CD8-positive, alpha-beta memory T cell (primary cell): ENCODE data around the gene RASEF. TPM values are rescaled to one million over a fixed set of nuclear protein-coding genes. Genes with fewer than 3 reads are reported as not detected.
"Not testable (repeated sequence)": the region's sequence is repeated elsewhere in the genome, so short reads cannot be mapped to it uniquely, and the experiment has no call there.

Experiments
- CTCF ChIA-PET: fragments of 350-600 bp; sonication (Branson Sonifier 250); formaldehyde crosslinking; loops from one replicate; lab custom pipeline; 2021; ENCODE audit warnings: antibody characterized with exemption; lab: Charles Lee
- POLR2A ChIA-PET: fragments of 350-600 bp; sonication (Branson Sonifier 250); formaldehyde crosslinking; loops from one replicate; lab custom pipeline; 2021; ENCODE audit warnings: antibody characterized with exemption; lab: Charles Lee
- DNase-seq, 5 donors: peaks; one replicate each; pipeline versions ENCODE4 v3.0.0 to v3.0.0-alpha.2; 2020 to 2022; ENCODE audit warnings: mixed read lengths in 1 of 5
- H3K27ac ChIP-seq: one replicate; pipeline ENCODE4 v1.7.0; 2013; ENCODE audit warnings: low read depth, mild to moderate bottlenecking, low read length, moderate library complexity
- H3K27me3 ChIP-seq: 2 replicates; pipeline ENCODE4 v1.7.0; 2013; ENCODE audit warnings: low read length, mild to moderate bottlenecking; ENCODE audit not compliant: insufficient read depth, poor library complexity, severe bottlenecking
- H3K36me3 ChIP-seq: 2 replicates; pipeline ENCODE4 v1.7.0; 2013; ENCODE audit warnings: mild to moderate bottlenecking, low read length, moderate library complexity; ENCODE audit not compliant: insufficient read depth
- H3K4me1 ChIP-seq: 2 replicates; pipeline ENCODE4 v1.7.0; 2013; ENCODE audit warnings: mild to moderate bottlenecking, low read length, moderate library complexity; ENCODE audit not compliant: insufficient read depth
- H3K4me3 ChIP-seq: 2 replicates; pipeline ENCODE4 v1.7.0; 2013; ENCODE audit warnings: mild to moderate bottlenecking, low read length
- H3K9me3 ChIP-seq: 2 replicates; pipeline ENCODE4 v1.7.0; 2013; ENCODE audit warnings: mild to moderate bottlenecking, low read length
- H3K27ac Mint-ChIP-seq, 8 donors: one replicate each; pipeline ENCODE4 v1.8.0; 2020 to 2021; ENCODE audit warnings: mixed read lengths in 8 of 8, mild to moderate bottlenecking in 6 of 8, inconsistent platforms in 3 of 8, moderate library complexity in 3 of 8
- H3K27me3 Mint-ChIP-seq, 2 donors: one replicate each; pipeline ENCODE4 v1.8.0; 2020 to 2021; ENCODE audit warnings: mixed read lengths in 2 of 2, mild to moderate bottlenecking in 1 of 2, moderate library complexity in 1 of 2
- H3K36me3 Mint-ChIP-seq, 3 donors: one replicate each; pipeline ENCODE4 v1.8.0; 2020 to 2021; ENCODE audit warnings: mixed read lengths in 3 of 3, inconsistent platforms in 1 of 3, mild to moderate bottlenecking in 1 of 3
- H3K4me1 Mint-ChIP-seq, 3 donors: one replicate each; pipeline ENCODE4 v1.8.0; 2020 to 2021; ENCODE audit warnings: mixed read lengths in 3 of 3, inconsistent platforms in 1 of 3, mild to moderate bottlenecking in 1 of 3
- H3K4me3 Mint-ChIP-seq, 7 donors: one replicate each; pipeline ENCODE4 v1.8.0; 2020 to 2021; ENCODE audit warnings: mixed read lengths in 7 of 7, mild to moderate bottlenecking in 6 of 7, moderate library complexity in 4 of 7, inconsistent platforms in 2 of 7
- H3K9me3 Mint-ChIP-seq, 5 donors: one replicate each; pipeline ENCODE4 v1.8.0; 2020 to 2022; ENCODE audit warnings: mixed read lengths in 5 of 5, mild to moderate bottlenecking in 3 of 5, moderate library complexity in 2 of 5, inconsistent platforms in 1 of 5
- polyA plus RNA-seq: library from polyadenylated mRNA; unstranded; fragments of 300-500 nt; fragmentation: Illumina TruSeq; gene quantifications from one replicate; pipeline ENCODE4 v1.2.3, GENCODE V29; 2021
- total RNA-seq, 2 experiments: library from RNA; stranded (reverse); gene quantifications; one replicate each; pipeline ENCODE4 v1.2.3, GENCODE V29; 2021

RASEF gene
- total and polyA plus RNA-seq, 3 experiments from 2014 or later, result not detected

DNA sequence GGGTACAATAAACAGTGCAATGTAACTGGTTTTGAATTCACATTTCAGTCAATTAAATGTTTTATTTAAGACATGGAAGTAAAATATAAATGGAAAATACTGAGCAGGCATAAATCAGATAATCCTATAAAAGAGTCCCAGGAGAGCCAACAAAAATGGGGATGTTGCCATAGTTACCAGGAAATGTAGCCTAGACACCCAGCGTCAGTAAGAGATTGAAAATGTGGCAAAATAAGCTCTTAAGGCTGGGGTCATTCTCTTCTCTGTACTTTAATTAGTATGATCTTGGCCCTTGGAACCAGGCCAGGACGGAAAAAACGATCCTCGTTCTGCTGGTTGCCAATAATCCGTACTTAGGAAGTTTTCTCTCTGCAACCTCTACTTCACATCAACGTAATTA lies 18.9 kb upstream of the RASEF start:
- ChIA-PET POLR2A (no interaction called here), CTCF (no interaction called here)

DNA sequence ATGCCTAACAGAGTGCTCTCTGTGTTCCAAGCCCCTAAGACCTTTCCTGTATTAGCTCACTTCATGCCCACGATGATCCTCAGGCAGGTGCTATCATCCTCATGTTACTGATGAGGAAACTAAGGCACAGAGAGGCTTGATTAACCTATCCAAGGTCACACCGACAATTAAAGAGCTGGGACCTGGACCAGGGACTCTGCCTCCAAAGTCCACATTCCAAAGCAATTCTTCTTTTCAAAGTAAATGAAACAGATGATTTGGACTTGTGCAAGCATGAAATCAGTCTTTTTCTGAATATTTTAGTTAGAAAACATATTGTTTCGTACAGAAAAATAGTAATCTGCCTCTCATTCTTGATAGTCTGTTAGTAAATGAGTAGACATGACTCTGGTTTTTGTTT lies 18.1 kb upstream of the RASEF start:
- DNase-seq, result no peak
- Mint-ChIP-seq H3K36me3 (no peaks in the 10 kb centered on the region), H3K4me1 (no peaks in the 10 kb centered on the region), H3K27me3 (no peaks in the 10 kb centered on the region), H3K9me3 (peaks cover 0 to 4% (median 2%) of the 10 kb centered on the region in 5 donors), H3K4me3 (no peak overlapping the region), H3K27ac (no peak overlapping the region)
- H3K4me3 ChIP-seq, result no peak overlapping the region
- ChIA-PET CTCF (no interaction called here), POLR2A (no interaction called here)
- no peaks in the 10 kb centered on the region for H3K9me3 ChIP-seq
- H3K4me1 ChIP-seq, result no peaks in the 10 kb centered on the region
- H3K27ac ChIP-seq, result no peak overlapping the region
- H3K36me3 ChIP-seq, result no peaks in the 10 kb centered on the region
- H3K27me3 ChIP-seq, result no peaks in the 10 kb centered on the region

More for the DNA sequence above, 18.9 kb upstream of the RASEF start:
- H3K4me3 Mint-ChIP-seq, result no peak overlapping the region
- Histone ChIP-seq H3K36me3 (no peaks in the 10 kb centered on the region), H3K4me1 (no peaks in the 10 kb centered on the region), H3K27me3 (no peaks in the 10 kb centered on the region), H3K4me3 (no peak overlapping the region), H3K9me3 (no peaks in the 10 kb centered on the region), H3K27ac (no peak overlapping the region)
- H3K9me3 Mint-ChIP-seq, result peaks cover 0 to 10% (median 2%) of the 10 kb centered on the region in 5 donors
- H3K27me3 Mint-ChIP-seq, result no peaks in the 10 kb centered on the region
- no peak overlapping the region for H3K27ac Mint-ChIP-seq
- no peak for DNase-seq
- H3K4me1 Mint-ChIP-seq, result no peaks in the 10 kb centered on the region
- H3K36me3 Mint-ChIP-seq, result no peaks in the 10 kb centered on the region

GRCh38 chr9:83075932-83076331 lies 13.0 kb upstream of the RASEF start:
- DNase-seq, H3K4me3 ChIP-seq, H3K27me3 Mint-ChIP-seq, H3K4me1 Mint-ChIP-seq, H3K36me3 Mint-ChIP-seq, POLR2A ChIA-PET, H3K36me3 ChIP-seq, H3K4me1 ChIP-seq, H3K9me3 ChIP-seq, CTCF ChIA-PET, H3K27ac ChIP-seq, H3K27ac Mint-ChIP-seq, H3K4me3 Mint-ChIP-seq, H3K27me3 ChIP-seq: not testable (repeated sequence)
- peaks cover 2 to 11% (median 3%) of the 10 kb centered on the region in 5 donors for H3K9me3 Mint-ChIP-seq

- H3K4me1 Mint-ChIP-seq, H3K4me3 ChIP-seq, H3K36me3 Mint-ChIP-seq, H3K27me3 Mint-ChIP-seq, DNase-seq, H3K27ac ChIP-seq, H3K27me3 ChIP-seq, H3K36me3 ChIP-seq, CTCF ChIA-PET, H3K4me3 Mint-ChIP-seq, POLR2A ChIA-PET, H3K4me1 ChIP-seq, H3K9me3 ChIP-seq, H3K27ac Mint-ChIP-seq: not testable (repeated sequence)
- H3K9me3 Mint-ChIP-seq, result peaks cover 0 to 13% (median 0%) of the 10 kb centered on the region in 5 donors
Observed at GRCh38 chr9:83072498-83072897, 9.6 kb upstream of the RASEF start.

DNA sequence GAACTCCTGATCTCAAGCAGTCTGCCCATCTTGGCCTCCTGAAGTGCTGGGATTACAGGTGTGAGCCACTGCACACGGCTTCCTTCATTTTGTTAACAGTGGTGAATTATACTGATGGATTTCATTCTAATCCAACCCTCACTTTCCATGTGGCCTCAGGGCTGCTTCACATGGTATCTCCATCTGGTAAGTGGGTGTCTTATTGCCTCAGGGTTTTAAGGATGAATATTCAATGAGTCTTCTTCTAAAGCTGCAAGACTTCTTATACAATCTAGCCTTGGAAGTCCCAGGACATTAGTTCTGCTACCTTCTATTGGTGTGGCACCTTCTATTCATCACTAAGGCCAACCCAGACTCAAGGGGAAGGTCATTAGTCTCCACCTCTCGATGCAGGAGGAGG lies 8.7 kb upstream of the RASEF start:
- H3K27ac ChIP-seq, result no peak overlapping the region
- H3K27me3 ChIP-seq, result no peaks in the 10 kb centered on the region
- no peaks in the 10 kb centered on the region for H3K27me3 Mint-ChIP-seq
- POLR2A ChIA-PET, result no interaction called here
- H3K9me3 Mint-ChIP-seq, result peaks cover 0 to 11% (median 0%) of the 10 kb centered on the region in 5 donors
- no peaks in the 10 kb centered on the region for H3K36me3 Mint-ChIP-seq
- H3K4me1 ChIP-seq, result no peaks in the 10 kb centered on the region
- CTCF ChIA-PET, result no interaction called here
- no peak overlapping the region for H3K27ac Mint-ChIP-seq
- H3K9me3 ChIP-seq, result no peaks in the 10 kb centered on the region
- no peaks in the 10 kb centered on the region for H3K4me1 Mint-ChIP-seq
- DNase-seq, result no peak
- no peak overlapping the region for H3K4me3 ChIP-seq
- H3K36me3 ChIP-seq, result no peaks in the 10 kb centered on the region
- H3K4me3 Mint-ChIP-seq, result no peak overlapping the region

DNA sequence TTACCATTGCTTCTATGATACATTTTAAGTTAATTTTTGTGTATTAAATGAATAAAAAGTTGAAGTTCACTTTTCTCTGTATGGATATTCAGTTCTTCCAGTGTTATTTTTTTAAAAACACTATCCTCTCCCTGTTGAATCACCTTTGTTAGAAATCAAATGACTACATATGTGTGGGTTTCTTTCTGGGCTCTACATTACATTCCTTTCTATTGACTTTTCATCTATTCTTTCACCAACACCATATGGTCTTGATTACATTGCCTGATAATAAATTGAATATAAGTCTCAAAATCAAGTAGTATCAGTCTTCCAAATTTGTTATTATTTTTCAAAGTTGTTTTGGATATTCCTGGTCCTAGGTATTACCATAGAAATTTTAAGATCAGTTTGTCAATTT lies 7.3 kb upstream of the RASEF start:
- H3K36me3 Mint-ChIP-seq, result no peaks in the 10 kb centered on the region
- Histone ChIP-seq H3K4me1 (no peaks in the 10 kb centered on the region), H3K27me3 (no peaks in the 10 kb centered on the region), H3K9me3 (no peaks in the 10 kb centered on the region), H3K27ac (no peak overlapping the region), H3K4me3 (no peak overlapping the region), H3K36me3 (no peaks in the 10 kb centered on the region)
- ChIA-PET CTCF (no interaction called here), POLR2A (no interaction called here)
- H3K9me3 Mint-ChIP-seq, result peaks cover 0 to 11% (median 0%) of the 10 kb centered on the region in 5 donors
- DNase-seq, result no peak
- H3K4me1 Mint-ChIP-seq, result no peaks in the 10 kb centered on the region
- H3K27ac Mint-ChIP-seq, result no peak overlapping the region
- H3K27me3 Mint-ChIP-seq, result no peaks in the 10 kb centered on the region
- no peak overlapping the region for H3K4me3 Mint-ChIP-seq

GRCh38 chr9:83069651-83070050 lies 6.7 kb upstream of the RASEF start:
- no peaks in the 10 kb centered on the region for H3K9me3 ChIP-seq
- Mint-ChIP-seq H3K27me3 (peaks cover 0 to under 1% of the 10 kb centered on the region in 2 donors), H3K27ac (no peak overlapping the region), H3K9me3 (peaks cover 0 to 11% (median 0%) of the 10 kb centered on the region in 5 donors), H3K4me1 (no peaks in the 10 kb centered on the region), H3K36me3 (no peaks in the 10 kb centered on the region), H3K4me3 (no peak overlapping the region)
- no peaks in the 10 kb centered on the region for H3K36me3 ChIP-seq
- H3K27ac ChIP-seq, result no peak overlapping the region
- no peaks in the 10 kb centered on the region for H3K4me1 ChIP-seq
- POLR2A ChIA-PET, result no interaction called here
- CTCF ChIA-PET, result no interaction called here
- no peak for DNase-seq
- no peak overlapping the region for H3K4me3 ChIP-seq
- H3K27me3 ChIP-seq, result no peaks in the 10 kb centered on the region

GRCh38 chr9:83068414-83068813 lies 5.5 kb upstream of the RASEF start:
- H3K36me3 ChIP-seq, result no peaks in the 10 kb centered on the region
- H3K27ac ChIP-seq, result no peak overlapping the region
- Mint-ChIP-seq H3K4me1 (no peaks in the 10 kb centered on the region), H3K27ac (no peak overlapping the region), H3K4me3 (no peak overlapping the region), H3K36me3 (peaks cover 0 to 2% (median 0%) of the 10 kb centered on the region in 3 donors), H3K9me3 (peaks cover 0 to 11% (median 4%) of the 10 kb centered on the region in 5 donors), H3K27me3 (peaks cover 8 to 10% of the 10 kb centered on the region in 2 donors)
- no peaks in the 10 kb centered on the region for H3K27me3 ChIP-seq
- H3K4me1 ChIP-seq, result no peaks in the 10 kb centered on the region
- CTCF ChIA-PET, result no interaction called here
- no peaks in the 10 kb centered on the region for H3K9me3 ChIP-seq
- DNase-seq, result no peak
- POLR2A ChIA-PET, result no interaction called here
- no peak overlapping the region for H3K4me3 ChIP-seq

DNA sequence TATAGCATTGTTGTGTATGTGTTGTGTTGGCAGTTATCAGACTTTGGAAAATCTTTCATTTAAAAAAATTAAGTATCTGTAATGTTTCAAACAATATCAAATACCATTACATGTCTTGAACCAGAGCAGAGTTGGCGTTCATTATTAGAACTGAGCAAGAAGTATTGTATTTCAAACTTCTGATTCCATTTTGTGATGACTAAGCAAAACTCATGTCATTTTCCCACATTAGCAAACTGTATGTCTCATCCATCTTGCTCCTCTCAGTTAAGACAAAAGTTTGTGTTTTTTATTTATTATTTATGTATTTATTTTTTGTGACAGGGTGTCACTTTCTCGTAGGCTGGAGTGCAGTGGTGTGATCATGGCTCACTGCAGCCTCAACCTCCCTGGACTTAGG lies 4.6 kb upstream of the RASEF start:
- Histone ChIP-seq H3K4me1 (no peaks in the 10 kb centered on the region), H3K9me3 (no peaks in the 10 kb centered on the region), H3K4me3 (no peak overlapping the region), H3K36me3 (no peaks in the 10 kb centered on the region), H3K27me3 (no peaks in the 10 kb centered on the region), H3K27ac (no peak overlapping the region)
- peaks cover 0 to 3% (median 0%) of the 10 kb centered on the region in 3 donors for H3K36me3 Mint-ChIP-seq
- no peak overlapping the region for H3K27ac Mint-ChIP-seq
- no peak overlapping the region for H3K4me3 Mint-ChIP-seq
- H3K4me1 Mint-ChIP-seq, result no peaks in the 10 kb centered on the region
- ChIA-PET POLR2A (no interaction called here), CTCF (no interaction called here)
- DNase-seq, result no peak
- H3K27me3 Mint-ChIP-seq, result peaks cover 9 to 13% of the 10 kb centered on the region in 2 donors
- peaks cover 0 to 6% (median 4%) of the 10 kb centered on the region in 5 donors for H3K9me3 Mint-ChIP-seq
